Measurements from ENCODE around the gene ANAPC7. TPM values are rescaled to one million over a fixed set of nuclear protein-coding genes. Genes with fewer than 3 reads are reported as not detected.
A peak's percentile ranks its signal among the peaks of the same experiment; 100 is the strongest.
"Not testable (repeated sequence)": the region's sequence is repeated elsewhere in the genome, so short reads cannot be mapped to it uniquely, and the experiment has no call there.

The ANAPC7 gene, protein sequence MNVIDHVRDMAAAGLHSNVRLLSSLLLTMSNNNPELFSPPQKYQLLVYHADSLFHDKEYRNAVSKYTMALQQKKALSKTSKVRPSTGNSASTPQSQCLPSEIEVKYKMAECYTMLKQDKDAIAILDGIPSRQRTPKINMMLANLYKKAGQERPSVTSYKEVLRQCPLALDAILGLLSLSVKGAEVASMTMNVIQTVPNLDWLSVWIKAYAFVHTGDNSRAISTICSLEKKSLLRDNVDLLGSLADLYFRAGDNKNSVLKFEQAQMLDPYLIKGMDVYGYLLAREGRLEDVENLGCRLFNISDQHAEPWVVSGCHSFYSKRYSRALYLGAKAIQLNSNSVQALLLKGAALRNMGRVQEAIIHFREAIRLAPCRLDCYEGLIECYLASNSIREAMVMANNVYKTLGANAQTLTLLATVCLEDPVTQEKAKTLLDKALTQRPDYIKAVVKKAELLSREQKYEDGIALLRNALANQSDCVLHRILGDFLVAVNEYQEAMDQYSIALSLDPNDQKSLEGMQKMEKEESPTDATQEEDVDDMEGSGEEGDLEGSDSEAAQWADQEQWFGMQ
- 42.8 TPM for polyA plus RNA-seq (2013, experiment 1 of 2)
- polyA plus RNA-seq (2013, experiment 2 of 2): 40.8 TPM

- no peaks in the 10 kb centered on the region for H3K9me3 ChIP-seq (ENCODE audit: control insufficient read depth, low read length)
- 0% methylated on average over 51 to 55 of the region's 62 CpGs for WGBS, 2 experiments (ENCODE audit: insufficient coverage in 2 of 2)
- peak within 1 kb of the TSS; percentile 88 for H3K4me3 ChIP-seq (ENCODE audit: extremely low read depth, insufficient read depth, low read length, poor library complexity, severe bottlenecking)
- H3K36me3 ChIP-seq (ENCODE audit: control insufficient read depth, insufficient read depth, low read length): peaks cover 32% of the 10 kb centered on the region
- H3K4me1 ChIP-seq (ENCODE audit: control insufficient read depth, insufficient read depth, low read length, poor library complexity, severe bottlenecking): no peaks in the 10 kb centered on the region
- H3K27ac ChIP-seq (ENCODE audit: low read depth, low read length, severe bottlenecking): peak within 1 kb of the TSS; percentile 98
Observed at GRCh38 chr12:110403146-110403975, at the start of gene ANAPC7. TSS of gene ANAPC7 (minus strand) at chr12:110403708. CDS start at chr12:110403627, 81 bp downstream.

DNA sequence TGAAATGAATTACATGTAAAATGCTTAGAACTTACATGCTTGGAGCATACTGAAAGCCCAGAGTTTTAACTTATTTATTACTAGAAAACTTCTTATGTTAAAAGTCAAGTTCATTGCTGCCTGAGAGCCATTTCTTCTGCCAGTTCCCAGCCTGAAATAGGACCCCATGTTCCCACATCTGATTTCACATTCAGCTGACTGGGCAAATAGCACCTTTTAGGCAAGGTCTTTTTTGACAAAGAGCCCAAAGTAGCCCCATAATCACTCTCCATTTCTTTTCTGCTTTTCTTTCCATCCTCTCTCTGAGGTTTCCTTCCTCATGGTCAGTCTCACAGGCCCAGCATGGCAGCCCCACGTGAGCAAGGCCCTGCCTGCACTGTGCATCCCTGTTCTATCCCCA lies 47.8 kb upstream of the ANAPC7 start:
- Histone ChIP-seq H3K36me3 (ENCODE audit: control insufficient read depth, insufficient read depth, low read length) (peaks cover 68% of the 10 kb centered on the region), H3K9me3 (ENCODE audit: control insufficient read depth, low read length) (no peaks in the 10 kb centered on the region), H3K27ac (ENCODE audit: low read depth, low read length, severe bottlenecking) (no peak overlapping the region), H3K4me3 (ENCODE audit: extremely low read depth, insufficient read depth, low read length, poor library complexity, severe bottlenecking) (no peak overlapping the region), H3K4me1 (ENCODE audit: control insufficient read depth, insufficient read depth, low read length, poor library complexity, severe bottlenecking) (no peaks in the 10 kb centered on the region)
- 100% methylated on average over 1 of the region's 1 CpG for WGBS, 2 experiments (ENCODE audit: insufficient coverage in 2 of 2)

GRCh38 chr12:110449799-110450497 lies 46.4 kb upstream of the ANAPC7 start, which contains the start of gene ARPC3:
TSS of gene ARPC3 (minus strand) at chr12:110450337. CDS start at chr12:110450260, 77 bp downstream.
- no peaks in the 10 kb centered on the region for H3K9me3 ChIP-seq (ENCODE audit: control insufficient read depth, low read length)
- no peaks in the 10 kb centered on the region for H3K4me1 ChIP-seq (ENCODE audit: control insufficient read depth, insufficient read depth, low read length, poor library complexity, severe bottlenecking)
- WGBS, 2 experiments (ENCODE audit: insufficient coverage in 2 of 2): 1% methylated on average over 40 to 43 of the region's 51 CpGs
- peak within 1 kb of the TSS; percentile 96 for H3K4me3 ChIP-seq (ENCODE audit: extremely low read depth, insufficient read depth, low read length, poor library complexity, severe bottlenecking)
- H3K36me3 ChIP-seq (ENCODE audit: control insufficient read depth, insufficient read depth, low read length): peaks cover 69% of the 10 kb centered on the region
- peak within 1 kb of the TSS; percentile 98 for H3K27ac ChIP-seq (ENCODE audit: low read depth, low read length, severe bottlenecking)

- Histone ChIP-seq H3K27ac (ENCODE audit: low read depth, low read length, severe bottlenecking) (no peak overlapping the region), H3K9me3 (ENCODE audit: control insufficient read depth, low read length) (no peaks in the 10 kb centered on the region), H3K4me1 (ENCODE audit: control insufficient read depth, insufficient read depth, low read length, poor library complexity, severe bottlenecking) (no peaks in the 10 kb centered on the region), H3K36me3 (ENCODE audit: control insufficient read depth, insufficient read depth, low read length) (peaks cover 89% of the 10 kb centered on the region), H3K4me3 (ENCODE audit: extremely low read depth, insufficient read depth, low read length, poor library complexity, severe bottlenecking) (no peak overlapping the region)
- 88 to 100% methylated on average over 2 of the region's 3 CpGs for WGBS, 2 experiments (ENCODE audit: insufficient coverage in 2 of 2)
Observed at GRCh38 chr12:110444455-110444854, 40.9 kb upstream of the ANAPC7 start.

GRCh38 chr12:110436231-110436630 lies 32.7 kb upstream of the ANAPC7 start:
- WGBS, 2 experiments (ENCODE audit: insufficient coverage in 2 of 2): no CpG with 5 or more reads among the region's 2 CpGs

DNA sequence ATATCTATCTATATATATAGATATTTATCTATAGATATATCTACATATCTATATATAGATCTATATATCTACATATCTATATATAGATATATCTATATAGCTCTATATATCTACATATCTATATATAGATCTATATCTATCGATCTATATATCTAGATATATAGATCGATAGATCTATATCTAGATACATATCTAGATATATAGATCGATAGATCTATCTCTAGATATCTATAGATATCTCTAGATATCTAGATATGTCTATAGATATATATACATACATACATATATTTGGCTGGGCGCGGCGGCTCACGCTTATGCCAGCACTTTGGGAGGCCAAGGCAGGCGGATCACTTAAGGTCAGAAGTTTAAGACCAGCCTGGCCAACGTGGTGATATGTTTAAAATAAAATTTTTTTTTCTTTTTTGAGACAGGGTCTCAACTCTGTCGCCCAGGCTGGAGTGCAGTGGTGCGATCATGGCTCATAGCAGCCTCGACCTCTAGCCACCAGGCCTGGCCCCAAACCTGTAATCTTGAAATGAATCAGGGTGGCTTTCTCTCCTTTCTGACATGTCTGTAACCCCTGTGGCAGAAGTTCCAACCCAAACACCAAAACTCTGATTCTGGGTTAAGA lies 28.6 kb upstream of the ANAPC7 start:
- Histone ChIP-seq H3K36me3 (ENCODE audit: control insufficient read depth, insufficient read depth, low read length) (peaks cover 30% of the 10 kb centered on the region), H3K27ac (ENCODE audit: low read depth, low read length, severe bottlenecking) (no peak overlapping the region), H3K4me3 (ENCODE audit: extremely low read depth, insufficient read depth, low read length, poor library complexity, severe bottlenecking) (peak overlapping the region; percentile 39), H3K9me3 (ENCODE audit: control insufficient read depth, low read length) (no peaks in the 10 kb centered on the region), H3K4me1 (ENCODE audit: control insufficient read depth, insufficient read depth, low read length, poor library complexity, severe bottlenecking) (no peaks in the 10 kb centered on the region)
- 80 to 91% methylated on average over 1 to 3 of the region's 12 CpGs for WGBS, 2 experiments (ENCODE audit: insufficient coverage in 2 of 2)

More at GRCh38 chr12:110436231-110436630, 32.7 kb upstream of the ANAPC7 start:
- no peaks in the 10 kb centered on the region for H3K4me1 ChIP-seq (ENCODE audit: control insufficient read depth, insufficient read depth, low read length, poor library complexity, severe bottlenecking)
- H3K4me3 ChIP-seq (ENCODE audit: extremely low read depth, insufficient read depth, low read length, poor library complexity, severe bottlenecking): no peak overlapping the region
- H3K36me3 ChIP-seq (ENCODE audit: control insufficient read depth, insufficient read depth, low read length): peaks cover 71% of the 10 kb centered on the region
- H3K9me3 ChIP-seq (ENCODE audit: control insufficient read depth, low read length): no peaks in the 10 kb centered on the region
- H3K27ac ChIP-seq (ENCODE audit: low read depth, low read length, severe bottlenecking): no peak overlapping the region

GRCh38 chr12:110429676-110430075 lies 26.2 kb upstream of the ANAPC7 start:
- H3K4me3 ChIP-seq (ENCODE audit: extremely low read depth, insufficient read depth, low read length, poor library complexity, severe bottlenecking); H3K27ac ChIP-seq (ENCODE audit: low read depth, low read length, severe bottlenecking); H3K9me3 ChIP-seq (ENCODE audit: control insufficient read depth, low read length); H3K4me1 ChIP-seq (ENCODE audit: control insufficient read depth, insufficient read depth, low read length, poor library complexity, severe bottlenecking); H3K36me3 ChIP-seq (ENCODE audit: control insufficient read depth, insufficient read depth, low read length): not testable (repeated sequence)
- 92 to 95% methylated on average over 13 of the region's 15 CpGs for WGBS, 2 experiments (ENCODE audit: insufficient coverage in 2 of 2)

- 77 to 100% methylated on average over 1 of the region's 3 CpGs for WGBS, 2 experiments (ENCODE audit: insufficient coverage in 2 of 2)
- Histone ChIP-seq H3K36me3 (ENCODE audit: control insufficient read depth, insufficient read depth, low read length) (no peaks in the 10 kb centered on the region), H3K9me3 (ENCODE audit: control insufficient read depth, low read length) (no peaks in the 10 kb centered on the region), H3K4me1 (ENCODE audit: control insufficient read depth, insufficient read depth, low read length, poor library complexity, severe bottlenecking) (no peaks in the 10 kb centered on the region), H3K27ac (ENCODE audit: low read depth, low read length, severe bottlenecking) (no peak overlapping the region), H3K4me3 (ENCODE audit: extremely low read depth, insufficient read depth, low read length, poor library complexity, severe bottlenecking) (no peak overlapping the region)
Observed at GRCh38 chr12:110426406-110426805, 22.9 kb upstream of the ANAPC7 start.

- Histone ChIP-seq H3K4me1 (ENCODE audit: control insufficient read depth, insufficient read depth, low read length, poor library complexity, severe bottlenecking) (no peaks in the 10 kb centered on the region), H3K36me3 (ENCODE audit: control insufficient read depth, insufficient read depth, low read length) (no peaks in the 10 kb centered on the region), H3K4me3 (ENCODE audit: extremely low read depth, insufficient read depth, low read length, poor library complexity, severe bottlenecking) (no peak overlapping the region), H3K9me3 (ENCODE audit: control insufficient read depth, low read length) (no peaks in the 10 kb centered on the region), H3K27ac (ENCODE audit: low read depth, low read length, severe bottlenecking) (no peak overlapping the region)
- 72 to 85% methylated on average over 3 of the region's 3 CpGs for WGBS, 2 experiments (ENCODE audit: insufficient coverage in 2 of 2)
Observed at GRCh38 chr12:110424237-110424636, 20.7 kb upstream of the ANAPC7 start.

- H3K27ac ChIP-seq (ENCODE audit: low read depth, low read length, severe bottlenecking): no peak overlapping the region
- H3K4me3 ChIP-seq (ENCODE audit: extremely low read depth, insufficient read depth, low read length, poor library complexity, severe bottlenecking): no peak overlapping the region
- no peaks in the 10 kb centered on the region for H3K9me3 ChIP-seq (ENCODE audit: control insufficient read depth, low read length)
- H3K36me3 ChIP-seq (ENCODE audit: control insufficient read depth, insufficient read depth, low read length): no peaks in the 10 kb centered on the region
- WGBS, 2 experiments (ENCODE audit: insufficient coverage in 2 of 2): 83 to 88% methylated on average over 3 of the region's 4 CpGs
- no peaks in the 10 kb centered on the region for H3K4me1 ChIP-seq (ENCODE audit: control insufficient read depth, insufficient read depth, low read length, poor library complexity, severe bottlenecking)
Observed at GRCh38 chr12:110421701-110422100, 18.2 kb upstream of the ANAPC7 start.

Measured in mesodermal cell (in vitro differentiated cells).